Measurements from ENCODE around the gene C4B. TPM values are rescaled to one million over a fixed set of nuclear protein-coding genes. Genes with fewer than 3 reads are reported as not detected.

C4B gene
- total and polyA plus RNA-seq, 2 donors (not counting 1 experiment from before 2014, with no cell fraction given), result 4.7 to 7.4 TPM

- no peaks in the 10 kb centered on the region for H3K27me3 ChIP-seq (replicated peaks in 1 of 4; ENCODE audit: control extremely low read depth in 1 of 4, control insufficient read depth in 3 of 4, insufficient read depth in 4 of 4, low read length in 3 of 4)
- ATAC-seq (ENCODE audit: low read depth) (no peak), DNase-seq (no peak)
- Mint-ChIP-seq H3K9me3 (ENCODE audit: insufficient read depth) (no peaks in the 10 kb centered on the region), H3K27ac (no peak overlapping the region), H3K4me3 (no peak overlapping the region), H3K4me1 (no peaks in the 10 kb centered on the region), H3K27me3 (peaks cover 18% of the 10 kb centered on the region)
- H4K20me1 ChIP-seq (ENCODE audit: control insufficient read depth, insufficient read depth, low read length, poor library complexity, severe bottlenecking), result no peaks in the 10 kb centered on the region
- no peak overlapping the region for H3K4me2 ChIP-seq (replicated peaks; ENCODE audit: low read depth, low read length, poor library complexity, severe bottlenecking)
- 92% methylated on average over 17 of the region's 17 CpGs for WGBS (ENCODE audit: insufficient coverage)
- TF ChIP-seq EZH2 (IDR thresholded peaks at IDR 0.05; ENCODE audit: borderline replicate concordance, insufficient read depth, low read depth, low read length, poor library complexity, severe bottlenecking) (no peak), CTCF (IDR thresholded peaks at IDR 0.05) (no peak)
- H3K4me3 ChIP-seq (ENCODE audit: control extremely low read depth in 1 of 5, extremely low read depth in 1 of 5, insufficient read depth in 1 of 5, low read depth in 2 of 5, low read length in 4 of 5), result no peak overlapping the region
- intact Hi-C loops (cut with micrococcal nuclease), result no loop called here
- no peaks in the 10 kb centered on the region for H3K4me1 ChIP-seq (ENCODE audit: control insufficient read depth in 2 of 2, insufficient read depth in 2 of 2, low read length in 2 of 2)
- H2AFZ ChIP-seq (ENCODE audit: insufficient read depth, low read depth, low read length, poor library complexity, severe bottlenecking), result no peak overlapping the region
- H3K79me2 ChIP-seq (ENCODE audit: control insufficient read depth, insufficient read depth, low read length), result no peaks in the 10 kb centered on the region
- ChIA-PET CTCF (no interaction called here), POLR2A (no interaction called here)
- no peak overlapping the region for H3K27ac ChIP-seq (ENCODE audit: low read length in 2 of 2)
- no peak overlapping the region for H3K9ac ChIP-seq (ENCODE audit: low read length)
- no peaks in the 10 kb centered on the region for H3K36me3 ChIP-seq (replicated peaks in 1 of 2; ENCODE audit: control extremely low read depth in 1 of 2, control insufficient read depth in 1 of 2, extremely low read depth in 1 of 2, insufficient read depth in 2 of 2, low read length in 1 of 2)
- no peaks in the 10 kb centered on the region for H3K9me3 ChIP-seq (ENCODE audit: control extremely low read depth in 1 of 3, control insufficient read depth in 2 of 3, insufficient read depth in 1 of 3, low read length in 2 of 3)
Observed at GRCh38 chr6:32069460-32069859, 54.9 kb downstream of the C4B start.

GRCh38 chr6:32069878-32070515 is 55.4 kb downstream of the C4B start:
- Histone ChIP-seq H3K79me2 (ENCODE audit: control insufficient read depth, insufficient read depth, low read length) (no peaks in the 10 kb centered on the region), H3K4me1 (ENCODE audit: control insufficient read depth in 2 of 2, insufficient read depth in 2 of 2, low read length in 2 of 2) (no peaks in the 10 kb centered on the region), H2AFZ (ENCODE audit: insufficient read depth, low read depth, low read length, poor library complexity, severe bottlenecking) (no peak overlapping the region), H3K9ac (ENCODE audit: low read length) (no peak overlapping the region), H3K36me3 (replicated peaks in 1 of 2; ENCODE audit: control extremely low read depth in 1 of 2, control insufficient read depth in 1 of 2, extremely low read depth in 1 of 2, insufficient read depth in 2 of 2, low read length in 1 of 2) (no peaks in the 10 kb centered on the region), H3K27ac (ENCODE audit: low read length in 2 of 2) (no peak overlapping the region), H4K20me1 (ENCODE audit: control insufficient read depth, insufficient read depth, low read length, poor library complexity, severe bottlenecking) (no peaks in the 10 kb centered on the region), H3K4me3 (ENCODE audit: control extremely low read depth in 1 of 5, extremely low read depth in 1 of 5, insufficient read depth in 1 of 5, low read depth in 2 of 5, low read length in 4 of 5) (no peak overlapping the region), H3K27me3 (replicated peaks in 1 of 4; ENCODE audit: control extremely low read depth in 1 of 4, control insufficient read depth in 3 of 4, insufficient read depth in 4 of 4, low read length in 3 of 4) (no peaks in the 10 kb centered on the region), H3K9me3 (ENCODE audit: control extremely low read depth in 1 of 3, control insufficient read depth in 2 of 3, insufficient read depth in 1 of 3, low read length in 2 of 3) (no peaks in the 10 kb centered on the region), H3K4me2 (replicated peaks; ENCODE audit: low read depth, low read length, poor library complexity, severe bottlenecking) (no peak overlapping the region)
- H3K4me3 Mint-ChIP-seq, result no peak overlapping the region
- ChIA-PET POLR2A (no interaction called here), CTCF (no interaction called here)
- intact Hi-C loops (cut with micrococcal nuclease), result no loop called here
- no peaks in the 10 kb centered on the region for H3K4me1 Mint-ChIP-seq
- DNase-seq (no peak), ATAC-seq (ENCODE audit: low read depth) (no peak)
- TF ChIP-seq CTCF (IDR thresholded peaks at IDR 0.05), result no peak
- TF ChIP-seq EZH2 (IDR thresholded peaks at IDR 0.05; ENCODE audit: borderline replicate concordance, insufficient read depth, low read depth, low read length, poor library complexity, severe bottlenecking), result no peak
- peaks cover 19% of the 10 kb centered on the region for H3K27me3 Mint-ChIP-seq
- no peaks in the 10 kb centered on the region for H3K9me3 Mint-ChIP-seq (ENCODE audit: insufficient read depth)
- H3K27ac Mint-ChIP-seq, result no peak overlapping the region
- WGBS (ENCODE audit: insufficient coverage), result 88% methylated on average over 21 of the region's 24 CpGs
